ENCODE data around the gene RAMACL.

RAMACL gene

DNA sequence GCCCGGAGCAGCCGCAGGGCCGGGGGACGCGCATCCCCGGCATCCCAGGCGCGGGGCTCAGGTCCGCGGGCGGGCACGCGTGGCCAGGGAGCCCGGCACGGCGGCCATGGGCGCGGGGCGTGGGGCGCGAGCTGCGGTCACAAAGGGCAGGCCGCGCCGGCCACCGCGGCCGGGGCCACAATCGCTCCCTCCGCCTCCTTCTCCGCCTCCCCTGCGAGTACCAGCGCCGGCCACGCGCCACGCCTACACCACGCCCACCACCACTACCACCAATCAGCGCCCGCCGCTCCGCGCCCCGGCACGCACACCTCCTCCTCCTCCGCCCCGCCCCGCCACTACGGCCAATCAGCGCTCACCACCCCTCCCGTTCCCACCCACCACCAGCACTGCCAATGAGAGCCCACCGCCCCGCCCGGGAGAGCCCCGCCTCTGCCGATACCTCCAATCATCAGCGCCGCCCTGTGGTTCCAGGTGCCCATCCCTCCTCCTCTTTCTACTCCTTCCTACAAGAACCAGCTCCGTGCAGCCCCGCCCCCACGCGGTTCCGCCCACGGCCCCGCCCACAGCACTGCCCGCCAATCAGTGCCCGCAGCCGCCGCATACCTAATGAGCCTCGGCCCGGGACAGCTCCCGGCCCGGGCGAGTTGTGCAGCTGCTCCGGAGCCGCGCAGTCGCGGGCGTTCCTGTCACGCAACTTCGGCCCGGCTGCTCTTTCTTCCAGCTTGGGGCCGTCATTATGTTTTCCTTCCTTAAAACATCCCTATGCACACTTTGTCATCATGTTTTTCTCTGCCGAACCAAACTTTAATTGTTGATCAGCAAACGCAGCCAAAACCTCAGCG is 40.8 kb upstream of the RAMACL start, which contains the start of gene RPS6KA2:
TSS of gene RPS6KA2 (minus strand) at position 219 of the 842 bp plus-strand sequence. CDS start 232 bp downstream, outside the sequence.
- H3K4me1 ChIP-seq (ENCODE audit: low read length) = peaks cover 33% of the 10 kb centered on the region
- no peaks in the 10 kb centered on the region for H3K79me2 ChIP-seq (ENCODE audit: low read length)
- no peaks in the 10 kb centered on the region for H4K20me1 ChIP-seq (ENCODE audit: insufficient read depth, low read length)
- peaks cover 31% of the 10 kb centered on the region for H3K27me3 ChIP-seq (ENCODE audit: low read depth, low read length)
- peak within 1 kb of the TSS; percentile 93 for H3K4me2 ChIP-seq (ENCODE audit: low read length)
- peak within 1 kb of the TSS; percentile 30 for H3K27ac ChIP-seq (ENCODE audit: low read length)
- no peaks in the 10 kb centered on the region for H3K36me3 ChIP-seq (replicated peaks; ENCODE audit: low read depth, low read length)
- TF ChIP-seq EZH2phosphoT487 (IDR thresholded peaks at IDR 0.05; ENCODE audit: low read depth) = no peak
- TF ChIP-seq, protein P1, sequence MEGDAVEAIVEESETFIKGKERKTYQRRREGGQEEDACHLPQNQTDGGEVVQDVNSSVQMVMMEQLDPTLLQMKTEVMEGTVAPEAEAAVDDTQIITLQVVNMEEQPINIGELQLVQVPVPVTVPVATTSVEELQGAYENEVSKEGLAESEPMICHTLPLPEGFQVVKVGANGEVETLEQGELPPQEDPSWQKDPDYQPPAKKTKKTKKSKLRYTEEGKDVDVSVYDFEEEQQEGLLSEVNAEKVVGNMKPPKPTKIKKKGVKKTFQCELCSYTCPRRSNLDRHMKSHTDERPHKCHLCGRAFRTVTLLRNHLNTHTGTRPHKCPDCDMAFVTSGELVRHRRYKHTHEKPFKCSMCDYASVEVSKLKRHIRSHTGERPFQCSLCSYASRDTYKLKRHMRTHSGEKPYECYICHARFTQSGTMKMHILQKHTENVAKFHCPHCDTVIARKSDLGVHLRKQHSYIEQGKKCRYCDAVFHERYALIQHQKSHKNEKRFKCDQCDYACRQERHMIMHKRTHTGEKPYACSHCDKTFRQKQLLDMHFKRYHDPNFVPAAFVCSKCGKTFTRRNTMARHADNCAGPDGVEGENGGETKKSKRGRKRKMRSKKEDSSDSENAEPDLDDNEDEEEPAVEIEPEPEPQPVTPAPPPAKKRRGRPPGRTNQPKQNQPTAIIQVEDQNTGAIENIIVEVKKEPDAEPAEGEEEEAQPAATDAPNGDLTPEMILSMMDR (IDR thresholded peaks at IDR 0.05; ENCODE audit: low read depth, low read length) = no peak
- peak within 1 kb of the TSS; percentile 93 for H3K4me3 ChIP-seq (ENCODE audit: low read length)
- peak within 1 kb of the TSS; percentile 68; the same call in 1 of the 2 replicates for H2AFZ ChIP-seq (ENCODE audit: low read depth, low read length)
- H3K9ac ChIP-seq (ENCODE audit: low read length) = peak within 1 kb of the TSS; percentile 69
- H3K9me3 ChIP-seq (ENCODE audit: insufficient read depth, low read length) = no peaks in the 10 kb centered on the region

DNA sequence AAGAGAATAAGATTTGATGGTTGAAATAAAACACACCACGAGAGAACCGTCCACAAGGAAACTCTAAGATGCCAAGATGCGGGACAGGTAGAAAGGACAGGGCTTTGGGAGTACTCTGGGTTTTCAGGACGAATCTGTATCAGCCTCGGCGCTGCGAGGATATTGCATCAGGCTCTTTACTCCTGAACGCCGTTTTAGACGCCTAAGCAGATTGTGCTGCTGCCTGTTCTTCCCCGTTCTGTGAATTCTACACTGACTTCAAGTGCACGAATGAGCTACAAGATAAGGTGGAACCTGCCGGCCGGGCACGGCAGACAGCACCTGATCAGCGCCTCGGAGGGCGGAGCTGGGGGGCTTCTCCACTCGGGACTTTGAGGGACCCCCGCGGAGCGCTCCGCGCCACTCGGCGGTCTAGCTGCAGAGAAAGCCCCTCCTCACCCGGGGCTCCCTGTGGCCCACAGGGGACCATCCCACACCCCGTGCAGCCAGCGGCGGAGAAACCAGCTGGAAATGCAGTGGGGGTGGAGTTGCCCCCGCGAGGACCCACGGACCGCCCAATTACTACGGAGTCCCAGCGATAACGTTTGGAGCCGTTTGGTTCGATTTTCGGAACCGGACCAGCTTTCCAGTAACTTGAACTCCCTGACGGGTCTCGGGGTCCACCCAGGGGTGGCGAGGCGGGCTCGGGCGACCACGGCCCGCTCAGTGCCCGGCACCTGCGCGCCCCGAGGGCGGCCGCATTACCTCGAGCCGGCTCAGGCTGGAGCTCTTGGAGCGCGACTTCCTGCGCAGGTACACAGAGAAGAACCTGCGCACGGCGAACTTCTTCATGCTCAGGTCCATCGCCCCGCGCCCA is 39.9 kb upstream of the RAMACL start:
- Histone ChIP-seq H2AFZ (ENCODE audit: low read depth, low read length) (peak overlapping the region; percentile 68; the same call in 1 of the 2 replicates), H3K36me3 (replicated peaks; ENCODE audit: low read depth, low read length) (no peaks in the 10 kb centered on the region), H3K9ac (ENCODE audit: low read length) (peak overlapping the region; percentile 69), H3K27me3 (ENCODE audit: low read depth, low read length) (peaks cover 31% of the 10 kb centered on the region), H3K4me1 (ENCODE audit: low read length) (peaks cover 30% of the 10 kb centered on the region), H3K79me2 (ENCODE audit: low read length) (no peaks in the 10 kb centered on the region), H3K4me2 (ENCODE audit: low read length) (peak overlapping the region; percentile 93), H4K20me1 (ENCODE audit: insufficient read depth, low read length) (no peaks in the 10 kb centered on the region), H3K9me3 (ENCODE audit: insufficient read depth, low read length) (no peaks in the 10 kb centered on the region), H3K27ac (ENCODE audit: low read length) (no peak overlapping the region), H3K4me3 (ENCODE audit: low read length) (peak overlapping the region; percentile 93)
- TF ChIP-seq, protein P1 (IDR thresholded peaks at IDR 0.05; ENCODE audit: low read depth, low read length) = no peak
- no peak for TF ChIP-seq EZH2phosphoT487 (IDR thresholded peaks at IDR 0.05; ENCODE audit: low read depth)

DNA sequence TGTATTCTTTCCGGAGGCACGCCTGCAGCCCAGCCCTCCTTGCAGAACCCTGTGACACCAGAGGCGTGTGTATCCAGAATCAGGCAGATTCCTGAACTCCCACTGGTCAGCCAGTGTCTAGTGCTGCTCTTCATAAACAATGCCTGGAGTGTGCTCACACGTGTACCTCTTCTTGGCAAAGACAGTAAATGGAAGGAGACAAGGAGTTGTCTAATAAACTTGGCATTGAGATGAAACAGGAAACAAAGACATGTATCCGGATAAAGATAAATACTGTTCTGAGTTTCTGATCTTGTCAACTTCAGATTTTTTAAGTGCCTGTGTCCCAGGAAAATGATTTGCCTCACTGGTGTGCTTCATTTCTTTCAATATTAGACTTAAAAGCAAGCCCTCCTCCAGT is 38.9 kb upstream of the RAMACL start:
- Histone ChIP-seq H3K9me3 (ENCODE audit: insufficient read depth, low read length) (no peaks in the 10 kb centered on the region), H3K9ac (ENCODE audit: low read length) (no peak overlapping the region), H4K20me1 (ENCODE audit: insufficient read depth, low read length) (no peaks in the 10 kb centered on the region), H3K36me3 (replicated peaks; ENCODE audit: low read depth, low read length) (no peaks in the 10 kb centered on the region), H3K4me1 (ENCODE audit: low read length) (peaks cover 20% of the 10 kb centered on the region), H2AFZ (ENCODE audit: low read depth, low read length) (no peak overlapping the region), H3K4me3 (ENCODE audit: low read length) (peak overlapping the region; percentile 93), H3K27ac (ENCODE audit: low read length) (no peak overlapping the region), H3K79me2 (ENCODE audit: low read length) (no peaks in the 10 kb centered on the region), H3K4me2 (ENCODE audit: low read length) (peak overlapping the region; percentile 93), H3K27me3 (ENCODE audit: low read depth, low read length) (peaks cover 31% of the 10 kb centered on the region)
- TF ChIP-seq, protein P1 (IDR thresholded peaks at IDR 0.05; ENCODE audit: low read depth, low read length) = no peak
- no peak for TF ChIP-seq EZH2phosphoT487 (IDR thresholded peaks at IDR 0.05; ENCODE audit: low read depth)

DNA sequence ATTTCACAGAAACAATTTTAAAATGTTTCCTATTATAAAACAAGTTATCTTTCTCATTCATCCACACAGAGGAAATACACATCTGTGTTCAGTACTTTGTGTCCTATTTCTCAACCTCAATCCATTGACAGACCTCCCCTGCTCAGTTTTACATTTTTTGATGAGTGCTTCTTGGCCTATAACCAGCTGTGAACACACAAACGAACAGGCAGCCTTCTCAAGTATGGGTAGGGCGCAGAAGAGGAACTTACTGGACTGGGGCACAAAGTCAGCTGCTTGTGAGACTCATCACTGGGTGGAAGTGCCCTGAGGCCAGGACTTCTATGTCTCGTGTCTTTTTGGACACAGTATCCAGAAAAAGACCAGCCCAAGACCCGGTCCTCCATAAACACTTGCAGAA is 37.8 kb upstream of the RAMACL start:
- Histone ChIP-seq H3K79me2 (ENCODE audit: low read length) (no peaks in the 10 kb centered on the region), H3K4me1 (ENCODE audit: low read length) (peaks cover 19% of the 10 kb centered on the region; the same call in 1 of the 2 replicates), H2AFZ (ENCODE audit: low read depth, low read length) (no peak overlapping the region), H4K20me1 (ENCODE audit: insufficient read depth, low read length) (no peaks in the 10 kb centered on the region), H3K9ac (ENCODE audit: low read length) (no peak overlapping the region), H3K9me3 (ENCODE audit: insufficient read depth, low read length) (no peaks in the 10 kb centered on the region), H3K4me2 (ENCODE audit: low read length) (no peak overlapping the region), H3K4me3 (ENCODE audit: low read length) (no peak overlapping the region), H3K36me3 (replicated peaks; ENCODE audit: low read depth, low read length) (no peaks in the 10 kb centered on the region), H3K27ac (ENCODE audit: low read length) (no peak overlapping the region), H3K27me3 (ENCODE audit: low read depth, low read length) (peaks cover 21% of the 10 kb centered on the region)
- TF ChIP-seq, protein P1 (IDR thresholded peaks at IDR 0.05; ENCODE audit: low read depth, low read length) = no peak
- no peak for TF ChIP-seq EZH2phosphoT487 (IDR thresholded peaks at IDR 0.05; ENCODE audit: low read depth)

Measured in OCI-LY3 (cell line).